RPMI7951 (cell line): Measurements from ENCODE around the gene NPAS3. TPM values are rescaled to one million over a fixed set of nuclear protein-coding genes. Genes with fewer than 3 reads are reported as not detected.

Experiments used
- DNase-seq: peaks from one replicate; pipeline ENCODE4 v3.0.0-alpha.2; 2012; ENCODE audit warnings: low read depth
- total RNA-seq: library from RNA; depleted of rRNA; stranded (reverse); fragments of >200 nt; shearing (Covaris generic); gene quantifications from 2 replicates; pipeline ENCODE4 v1.2.3, GENCODE V29; 2014

NPAS3 gene
- total RNA-seq, 1 experiment from 2014 or later: 0.48 TPM

DNA sequence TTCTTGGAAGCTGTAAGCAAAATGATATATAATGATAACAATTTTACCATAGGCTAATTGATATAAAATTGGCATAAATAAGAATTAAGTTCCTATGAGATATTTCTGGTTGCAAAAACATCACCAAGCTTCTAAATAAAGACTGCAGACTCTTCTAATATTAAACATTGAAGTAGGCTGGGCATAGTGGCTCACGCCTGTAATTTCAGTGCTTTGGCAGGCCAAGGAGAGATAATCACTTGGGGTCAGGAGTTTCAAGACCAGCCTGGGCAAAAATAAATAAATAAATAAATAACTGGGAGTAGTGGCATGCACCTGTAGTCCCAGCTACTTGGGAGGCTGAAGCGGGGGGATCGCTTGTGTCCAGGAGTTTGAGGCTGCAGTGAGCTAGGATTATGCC lies 71.8 kb downstream of the NPAS3 start:
- no peak for DNase-seq

DNA sequence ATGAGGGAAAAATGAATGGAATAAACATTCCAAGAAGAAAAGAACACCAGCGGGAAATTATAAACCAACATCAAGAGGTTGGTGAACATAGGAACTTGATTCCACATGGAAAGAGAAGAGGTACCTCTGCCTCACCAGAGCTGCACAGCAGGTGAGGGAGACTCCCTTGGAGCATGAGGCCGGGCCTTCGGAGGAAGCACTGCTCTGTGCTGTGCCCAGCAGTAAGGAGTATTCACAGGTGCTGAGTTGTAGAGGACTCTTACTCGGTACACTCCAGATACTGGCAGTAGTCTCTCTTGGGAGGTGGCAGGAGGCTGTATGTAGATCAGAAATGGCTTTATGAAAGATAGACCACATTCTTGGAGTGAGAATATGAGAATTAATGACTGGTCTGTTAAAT lies 76.0 kb downstream of the NPAS3 start:
- DNase-seq: no peak

DNA sequence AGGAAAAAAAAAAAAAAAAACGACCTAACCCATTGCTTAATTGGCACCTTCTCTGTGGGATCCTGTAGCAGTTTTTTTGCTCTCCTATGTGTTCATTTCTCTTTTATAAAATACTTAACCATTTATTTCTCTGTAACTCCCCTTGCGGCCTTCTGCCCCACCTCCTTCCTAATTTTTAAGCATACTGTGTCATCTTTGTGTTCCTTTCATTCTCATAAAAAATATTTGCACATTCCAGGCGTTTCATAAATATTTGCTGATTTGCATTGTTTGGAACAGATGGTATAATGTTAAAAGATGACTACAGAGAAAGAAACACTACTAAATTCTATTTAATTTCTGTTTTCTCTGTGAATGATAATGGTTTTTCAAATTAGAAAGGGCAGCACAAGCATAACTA lies 77.9 kb downstream of the NPAS3 start:
- no peak for DNase-seq

GRCh38 chr14:33017016-33017415 lies 78.3 kb downstream of the NPAS3 start:
- DNase-seq: no peak

- DNase-seq: no peak
Measured at GRCh38 chr14:33019346-33019745, 80.7 kb downstream of the NPAS3 start.

- peak; percentile 44 for DNase-seq
Measured at GRCh38 chr14:33026850-33027430, 88.3 kb downstream of the NPAS3 start.

DNA sequence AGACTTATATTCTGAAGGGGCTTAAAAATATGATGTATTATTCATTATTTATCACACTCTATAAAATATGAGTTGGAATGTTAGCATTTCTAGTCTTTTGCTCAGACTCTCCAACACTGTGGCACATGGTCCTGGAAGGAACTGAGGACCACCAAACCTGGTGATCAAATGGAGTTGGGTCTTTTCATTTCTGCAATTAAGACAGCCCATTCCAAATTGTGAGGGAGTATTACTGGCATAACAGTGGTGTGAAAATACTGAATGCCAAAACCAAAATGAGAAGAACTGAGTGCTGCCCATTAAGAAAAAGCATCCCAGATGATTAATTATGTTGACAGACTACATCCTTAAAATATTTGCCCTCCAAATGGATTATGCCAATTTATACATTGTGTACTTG lies 90.8 kb downstream of the NPAS3 start:
- no peak for DNase-seq

DNA sequence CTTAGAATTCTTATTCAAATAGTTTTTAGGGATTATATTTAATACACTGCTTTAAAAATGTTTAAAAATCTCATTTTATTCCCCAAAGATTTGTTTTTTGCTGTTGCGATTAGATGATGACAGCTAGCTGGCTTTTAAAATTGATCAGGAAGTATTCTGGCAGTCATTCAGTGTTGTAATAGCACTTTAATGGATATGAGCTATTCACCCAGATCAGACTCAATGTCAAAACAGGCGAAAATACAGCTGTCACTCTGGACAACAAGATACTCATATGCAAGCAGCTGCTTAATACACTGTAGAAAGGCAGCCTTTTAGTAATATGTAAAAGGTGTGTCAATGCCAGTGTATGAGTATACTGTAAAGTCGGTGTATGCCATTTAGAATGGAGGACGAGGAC lies 91.7 kb downstream of the NPAS3 start:
- DNase-seq: no peak

DNA sequence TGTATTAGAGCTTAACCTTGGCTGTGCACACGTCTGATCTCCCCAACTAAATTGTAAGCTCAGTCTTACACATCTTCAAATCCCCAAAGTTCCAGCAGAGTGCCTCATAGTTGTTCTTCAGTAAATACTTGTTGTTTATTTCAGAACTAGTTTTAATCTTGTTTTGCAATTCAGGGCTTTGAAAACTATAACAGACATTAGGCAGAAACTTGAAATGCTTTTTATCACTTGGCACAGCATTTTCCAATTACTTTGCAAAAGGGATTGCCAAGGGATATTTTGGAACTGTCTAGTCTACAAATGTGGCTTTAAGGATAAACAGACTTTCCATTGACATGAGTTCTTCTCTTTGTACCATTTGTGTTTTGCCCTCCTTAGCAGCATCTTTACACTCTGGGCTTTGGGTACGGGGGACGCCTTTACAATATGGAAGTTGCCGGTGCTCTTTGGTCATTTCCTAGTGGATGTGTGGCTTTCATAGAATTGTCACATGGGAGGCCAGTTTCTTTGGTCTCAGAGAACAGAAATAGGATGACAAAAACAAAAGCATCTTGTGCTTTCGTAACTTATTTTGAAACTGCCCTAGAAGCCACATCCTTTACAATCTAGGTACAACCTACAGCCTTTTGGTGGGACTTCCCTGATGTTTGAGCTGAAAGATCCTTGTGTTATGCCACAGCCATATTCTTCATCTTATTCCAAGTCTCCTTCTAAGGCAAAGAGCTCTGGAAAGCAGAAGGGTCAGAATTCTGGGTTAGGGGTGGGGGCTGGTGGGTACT lies 96.9 kb downstream of the NPAS3 start:
- DNase-seq: no peak

- DNase-seq: no peak
Measured at GRCh38 chr14:33039311-33039710, 100.6 kb downstream of the NPAS3 start.

DNA sequence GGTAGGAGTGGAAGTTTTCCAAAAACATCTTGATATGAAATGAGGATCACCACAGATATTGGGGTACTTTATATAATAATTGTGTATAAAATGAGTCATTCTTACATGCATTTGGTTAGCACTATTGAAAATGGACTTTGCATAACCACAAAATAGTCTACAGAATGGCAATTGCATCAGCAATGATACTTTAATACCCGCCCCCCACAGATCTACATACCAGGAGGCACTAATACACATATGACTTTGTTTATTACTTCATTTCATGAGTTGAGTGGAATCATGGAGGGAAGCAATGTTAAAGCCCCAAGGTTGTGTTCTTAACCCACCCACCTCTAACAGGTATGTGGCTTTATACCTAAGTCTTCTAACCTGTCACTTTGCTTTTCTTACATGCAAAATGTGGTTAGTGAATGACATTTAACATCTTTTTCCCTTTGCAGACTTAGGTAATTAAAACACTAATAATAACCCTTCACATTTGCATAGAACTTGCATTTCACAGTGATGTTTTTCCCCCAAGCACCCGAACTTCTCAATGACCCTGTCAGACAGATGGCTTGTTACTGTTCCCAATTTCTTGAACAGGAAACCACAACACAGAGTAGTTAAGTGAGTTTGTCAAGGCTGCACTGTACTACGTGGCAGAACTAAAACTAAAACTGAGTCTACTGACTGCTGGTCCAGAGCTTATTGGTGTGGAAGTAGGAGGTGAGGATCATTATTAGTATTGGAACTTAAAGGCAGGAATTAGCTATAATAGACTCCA lies 101.9 kb downstream of the NPAS3 start:
- no peak for DNase-seq

GRCh38 chr14:33042591-33042990 lies 103.9 kb downstream of the NPAS3 start:
- no peak for DNase-seq

DNA sequence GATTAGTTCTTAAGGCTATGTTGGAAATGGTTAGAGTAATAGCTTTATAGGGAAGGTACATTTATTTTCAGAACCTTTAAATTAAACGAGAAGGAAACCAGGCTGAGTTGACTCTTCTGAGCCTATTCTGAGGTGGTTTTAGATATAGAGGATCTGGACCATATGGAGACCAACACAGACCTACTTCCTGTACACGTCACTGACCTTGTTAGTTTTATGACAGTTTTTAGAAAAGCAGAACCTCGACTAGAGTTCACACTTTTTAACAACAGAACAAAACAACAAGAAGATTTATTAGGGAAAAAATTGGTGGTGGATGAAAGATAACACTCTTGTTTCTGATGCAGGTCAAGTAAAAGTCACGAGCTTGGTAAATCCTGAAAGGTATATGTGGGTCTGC lies 107.1 kb downstream of the NPAS3 start:
- DNase-seq: no peak

DNA sequence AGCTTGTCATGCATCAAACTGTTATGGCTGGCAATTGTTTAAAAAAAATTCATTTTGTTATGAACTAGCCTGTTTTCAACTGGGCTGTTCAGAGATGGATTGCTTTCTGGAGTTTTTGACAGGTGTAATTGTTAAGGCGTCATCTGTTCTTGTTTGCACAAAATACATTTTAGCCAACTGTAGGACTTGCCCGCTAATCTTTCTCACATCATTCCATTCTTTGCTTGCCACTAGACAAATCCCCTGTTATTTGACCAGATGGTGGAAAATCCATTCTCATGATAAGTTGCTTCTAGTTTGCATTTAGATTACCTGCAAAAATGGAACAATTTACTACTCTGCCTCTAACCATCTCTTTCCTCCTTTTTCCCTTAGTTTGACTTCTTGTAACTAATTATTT lies 114.3 kb downstream of the NPAS3 start:
- DNase-seq: no peak

DNA sequence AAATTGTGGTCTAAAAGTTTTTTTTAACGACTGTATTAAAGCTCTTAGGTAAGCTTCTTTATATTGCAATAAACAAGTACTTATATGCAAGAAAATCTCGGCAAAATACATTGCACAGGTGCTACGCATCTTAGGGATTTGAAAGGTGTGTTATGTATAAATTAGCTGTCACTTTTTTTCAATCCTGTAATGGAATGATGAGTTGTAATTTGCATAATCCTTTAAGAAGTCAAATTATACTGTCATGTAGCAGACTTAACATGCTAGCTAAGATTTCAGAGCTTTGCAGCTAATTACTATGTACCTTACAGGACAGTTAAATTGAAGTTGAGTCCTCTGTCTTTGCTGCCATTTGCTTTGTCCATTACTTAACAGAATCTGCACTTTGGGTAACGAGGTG lies 117.5 kb downstream of the NPAS3 start:
- DNase-seq: no peak

GRCh38 chr14:33057585-33057984 lies 118.9 kb downstream of the NPAS3 start:
- DNase-seq: no peak

- peak; percentile 1 for DNase-seq
Measured at GRCh38 chr14:33061667-33062325, 123.1 kb downstream of the NPAS3 start.

DNA sequence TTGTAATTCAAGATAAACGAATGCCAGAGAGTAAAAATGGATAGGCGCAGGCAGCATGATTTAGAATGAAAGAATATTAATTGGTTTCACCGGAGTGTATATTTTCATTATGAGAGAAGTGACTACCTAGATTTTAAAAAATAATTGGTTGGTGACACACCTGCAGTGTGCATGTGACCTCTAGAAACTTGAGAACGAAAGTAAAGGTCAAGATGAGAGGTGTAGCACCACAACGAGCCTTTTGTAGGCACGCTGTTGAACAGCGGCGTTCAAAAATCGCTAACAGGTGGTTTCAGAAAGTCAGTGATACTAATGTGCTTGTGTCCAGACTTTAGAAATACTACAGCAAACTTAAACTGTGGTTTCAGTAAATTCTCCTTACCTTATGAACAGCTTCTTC lies 123.8 kb downstream of the NPAS3 start:
- DNase-seq: no peak

- peak; percentile 47 for DNase-seq
Measured at GRCh38 chr14:33062881-33063280, 124.2 kb downstream of the NPAS3 start.

GRCh38 chr14:33063521-33063920 lies 124.8 kb downstream of the NPAS3 start:
- no peak for DNase-seq

GRCh38 chr14:33065634-33066033 lies 127.0 kb downstream of the NPAS3 start:
- DNase-seq: no peak

- DNase-seq: no peak
Measured at GRCh38 chr14:33068040-33068439, 129.4 kb downstream of the NPAS3 start.
